HEK293 (cell line): ENCODE results near the gene VGLL4.

Experiments used
- CTCF ChIA-PET: fragments of 350-600 bp; formaldehyde crosslinking; extraction: SDS; loops from one replicate; lab custom pipeline; 2021; ENCODE audit warnings: antibody characterized with exemption; lab: Yijun Ruan, JAX
- POLR2A ChIA-PET: fragments of 300-600 bp; formaldehyde crosslinking; extraction: SDS; loops from one replicate; lab custom pipeline; 2020; ENCODE audit warnings: antibody characterized with exemption, inconsistent platforms; lab: Yijun Ruan, JAX
- H3K27ac ChIP-seq: fragments of 200-500 bp; sonication (Bioruptor generic); 2 replicates; pipeline ENCODE4 v1.5.1; 2014; ENCODE audit warnings: low read depth, low read length, control low read depth, inconsistent platforms; ENCODE audit errors: extremely low read depth
- H3K36me3 ChIP-seq, 2 experiments: fragments of 200-500 bp in 1 of 2; sonication (Bioruptor generic) in 1 of 2; 1 replicate in 1 of 2; 2 replicates in 1 of 2; pipeline ENCODE4 v1.5.1; 2014 to 2017; ENCODE audit warnings: inconsistent platforms in 2 of 2, low read length in 2 of 2; ENCODE audit not compliant: control insufficient read depth in 2 of 2, insufficient read depth in 1 of 2
- H3K4me1 ChIP-seq: fragments of 200-500 bp; sonication (Bioruptor generic); 2 replicates; pipeline ENCODE4 v1.5.1; 2014; ENCODE audit warnings: mild to moderate bottlenecking, low read length, inconsistent platforms; ENCODE audit not compliant: control insufficient read depth, insufficient read depth
- H3K4me3 ChIP-seq: 2 replicates; pipeline ENCODE4 v1.5.1; 2011; ENCODE audit warnings: low read depth, mild to moderate bottlenecking, control low read depth, low read length, moderate library complexity
- H3K9me3 ChIP-seq: fragments of 200-500 bp; sonication (Bioruptor generic); 2 replicates; pipeline ENCODE4 v1.5.1; 2014; ENCODE audit warnings: low read depth, low read length, inconsistent platforms; ENCODE audit not compliant: control insufficient read depth, insufficient read depth
- PRDM2 ChIP-seq: fragments of 450-650 bp; formaldehyde crosslinking; IDR thresholded peaks from 2 replicates; pipeline ENCODE4 v1.5.1; 2016; ENCODE audit warnings: missing biosample characterization, missing genetic modification characterization, borderline replicate concordance
- SCRT2 ChIP-seq: fragments of 450-650 bp; formaldehyde crosslinking; IDR thresholded peaks from 2 replicates; pipeline ENCODE4 v1.5.1; 2016; ENCODE audit warnings: missing biosample characterization, missing genetic modification characterization
- TRIM28 ChIP-seq: IDR thresholded peaks from 2 replicates; pipeline ENCODE4 v1.6.1; 2011; ENCODE audit warnings: low read length, control low read depth, borderline replicate concordance
- ZBTB44 ChIP-seq: fragments of 450-650 bp; IDR thresholded peaks from 2 replicates; pipeline ENCODE4 v1.5.1; 2018; ENCODE audit warnings: missing biosample characterization, mild to moderate bottlenecking, missing genetic modification characterization
- ZNF146 ChIP-seq: fragments of 450-650 bp; formaldehyde crosslinking; IDR thresholded peaks from 2 replicates; pipeline ENCODE4 v1.5.1; 2016; ENCODE audit warnings: missing biosample characterization, missing genetic modification characterization
- ZNF223 ChIP-seq: fragments of 450-650 bp; formaldehyde crosslinking; IDR thresholded peaks from 2 replicates; pipeline ENCODE4 v1.5.1; 2016; ENCODE audit warnings: missing biosample characterization, missing genetic modification characterization
- ZNF24 ChIP-seq: fragments of 450-650 bp; formaldehyde crosslinking; IDR thresholded peaks from 2 replicates; pipeline ENCODE4 v1.5.1; 2016; ENCODE audit warnings: missing biosample characterization, missing genetic modification characterization
- ZNF248 ChIP-seq: fragments of 450-650 bp; formaldehyde crosslinking; IDR thresholded peaks from 2 replicates; pipeline ENCODE4 v1.5.1; 2017; ENCODE audit warnings: missing biosample characterization, missing genetic modification characterization
- ZNF266 ChIP-seq: fragments of 450-650 bp; formaldehyde crosslinking; IDR thresholded peaks from 2 replicates; pipeline ENCODE4 v1.5.1; 2016; ENCODE audit warnings: missing biosample characterization, missing genetic modification characterization, low read depth
- ZNF292 ChIP-seq: fragments of 450-650 bp; formaldehyde crosslinking; IDR thresholded peaks from 2 replicates; pipeline ENCODE4 v1.5.1; 2016; ENCODE audit warnings: low read depth, missing biosample characterization, missing genetic modification characterization, borderline replicate concordance
- ZNF302 ChIP-seq: fragments of 450-650 bp; formaldehyde crosslinking; IDR thresholded peaks from 2 replicates; pipeline ENCODE4 v1.5.1; 2016; ENCODE audit warnings: missing biosample characterization, missing genetic modification characterization, low read depth
- ZNF354C ChIP-seq: fragments of 450-650 bp; formaldehyde crosslinking; IDR thresholded peaks from 2 replicates; pipeline ENCODE4 v1.5.1; 2016; ENCODE audit warnings: missing biosample characterization, missing genetic modification characterization, low read depth, borderline replicate concordance
- ZNF404 ChIP-seq: fragments of 450-650 bp; formaldehyde crosslinking; IDR thresholded peaks from 2 replicates; pipeline ENCODE4 v1.5.1; 2017; ENCODE audit warnings: missing biosample characterization, missing genetic modification characterization
- ZNF548 ChIP-seq: fragments of 450-650 bp; formaldehyde crosslinking; IDR thresholded peaks from 2 replicates; pipeline ENCODE4 v1.5.1; 2016; ENCODE audit warnings: missing biosample characterization, missing genetic modification characterization
- ZNF747 ChIP-seq: fragments of 450-650 bp; formaldehyde crosslinking; IDR thresholded peaks from 2 replicates; pipeline ENCODE4 v1.5.1; 2016; ENCODE audit warnings: missing biosample characterization, missing genetic modification characterization
- ZNF777 ChIP-seq: fragments of 450-650 bp; formaldehyde crosslinking; IDR thresholded peaks from 2 replicates; pipeline ENCODE4 v1.5.1; 2017; ENCODE audit warnings: missing biosample characterization, missing genetic modification characterization, borderline replicate concordance
- TF ChIP-seq, protein P1 (sequence below): fragments of 450-650 bp; formaldehyde crosslinking; IDR thresholded peaks from 2 replicates; pipeline ENCODE4 v1.5.1; 2016; ENCODE audit warnings: missing biosample characterization, missing genetic modification characterization
- TF ChIP-seq, protein P2 (sequence below): fragments of 450-650 bp; formaldehyde crosslinking; IDR thresholded peaks from 2 replicates; pipeline ENCODE4 v1.5.1; 2017; ENCODE audit warnings: missing biosample characterization, missing genetic modification characterization
- TF ChIP-seq, protein P3 (sequence below): fragments of 450-650 bp; formaldehyde crosslinking; conservative IDR thresholded peaks from 2 replicates; pipeline ENCODE4 v1.5.1; 2016; ENCODE audit warnings: low read depth, missing biosample characterization, missing genetic modification characterization

The VGLL4 gene

DNA sequence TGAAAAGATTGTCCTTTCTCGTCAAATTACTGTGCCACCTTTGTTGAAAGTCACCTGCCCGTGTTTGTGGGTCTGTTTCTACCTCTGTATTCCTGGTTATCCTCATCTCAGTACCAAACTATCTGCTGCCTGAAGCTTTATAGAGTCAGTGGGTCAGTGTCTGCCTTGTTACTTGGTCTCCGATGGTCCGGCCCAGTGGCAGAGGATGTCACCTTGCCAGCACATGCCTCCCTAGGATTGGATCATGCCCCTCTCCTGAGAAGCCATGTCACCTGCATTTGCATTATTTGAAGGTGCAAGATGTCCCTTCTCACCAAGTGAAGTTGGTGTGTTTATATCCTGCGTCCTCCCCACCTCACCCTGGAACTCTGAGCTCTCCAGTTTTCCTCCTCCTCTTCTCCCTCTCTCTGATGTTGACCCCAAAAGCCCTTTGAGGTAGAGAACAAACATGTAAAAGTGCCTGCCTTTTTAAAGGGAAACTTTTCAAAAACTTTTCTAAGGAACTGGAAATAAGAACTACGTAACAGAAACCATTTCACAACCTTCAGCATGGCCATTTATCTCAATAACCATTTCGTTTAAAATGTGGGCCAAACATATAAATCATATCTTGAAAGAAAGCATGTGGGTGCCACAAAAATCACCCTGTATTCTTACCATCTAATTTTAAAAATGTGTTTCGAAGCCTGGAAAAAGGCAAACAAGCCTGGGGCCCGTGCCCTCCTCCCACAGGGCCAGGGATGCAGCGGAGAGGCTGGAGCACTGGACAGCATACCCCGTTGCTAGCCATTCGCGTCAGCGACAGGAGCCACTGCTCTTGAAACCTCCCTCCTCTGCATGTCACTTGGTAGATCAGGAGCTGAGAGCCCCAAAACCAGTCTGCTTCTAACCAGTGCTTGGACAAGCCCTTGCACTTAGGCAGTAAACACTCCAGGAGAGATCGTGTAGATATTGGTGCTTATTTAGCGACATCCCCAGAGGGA is 102.1 kb downstream of the VGLL4 start:
- H3K4me3 ChIP-seq, result no peak overlapping the region
- POLR2A ChIA-PET, result no interaction called here
- no peaks in the 10 kb centered on the region for H3K9me3 ChIP-seq
- H3K36me3 ChIP-seq, result no peaks in the 10 kb centered on the region
- no peak overlapping the region for H3K27ac ChIP-seq
- H3K4me1 ChIP-seq, result peaks cover 3% of the 10 kb centered on the region; the same call in 1 of the 2 replicates
- CTCF ChIA-PET, result no interaction called here
- TF ChIP-seq, protein P1, sequence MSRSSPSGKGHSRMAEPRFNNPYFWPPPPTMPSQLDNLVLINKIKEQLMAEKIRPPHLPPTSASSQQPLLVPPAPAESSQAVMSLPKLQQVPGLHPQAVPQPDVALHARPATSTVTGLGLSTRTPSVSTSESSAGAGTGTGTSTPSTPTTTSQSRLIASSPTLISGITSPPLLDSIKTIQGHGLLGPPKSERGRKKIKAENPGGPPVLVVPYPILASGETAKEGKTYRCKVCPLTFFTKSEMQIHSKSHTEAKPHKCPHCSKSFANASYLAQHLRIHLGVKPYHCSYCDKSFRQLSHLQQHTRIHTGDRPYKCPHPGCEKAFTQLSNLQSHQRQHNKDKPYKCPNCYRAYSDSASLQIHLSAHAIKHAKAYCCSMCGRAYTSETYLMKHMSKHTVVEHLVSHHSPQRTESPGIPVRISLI (tag by site-specific recombination), result no peak
- TF ChIP-seq SCRT2 (tag by site-specific recombination), result no peak
- no peak for TF ChIP-seq ZNF24 (tag by site-specific recombination)
- no peak for TF ChIP-seq ZNF302 (tag by site-specific recombination)
- no peak for TF ChIP-seq ZNF223 (tag by site-specific recombination)

DNA sequence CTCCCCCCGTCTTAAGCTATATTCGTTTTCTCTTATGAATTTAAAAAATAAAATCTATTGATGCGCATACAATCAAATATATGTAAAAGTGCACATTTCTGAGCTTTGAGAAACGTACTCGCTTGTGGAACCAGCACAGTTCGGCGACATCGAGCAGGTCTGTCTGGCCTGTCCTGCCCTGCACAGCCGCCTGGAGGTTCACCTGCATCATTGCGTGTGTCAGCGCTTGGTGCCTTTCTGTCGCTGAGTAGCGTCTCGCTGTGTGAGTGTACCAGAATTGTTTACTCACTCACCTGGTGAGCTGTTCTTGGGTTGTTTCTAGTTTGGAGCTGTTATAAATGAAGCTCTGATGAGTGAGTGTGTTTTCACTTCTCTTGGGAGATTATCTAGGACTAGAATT is 104.0 kb downstream of the VGLL4 start:
- Histone ChIP-seq H3K36me3 (no peaks in the 10 kb centered on the region), H3K4me1 (peaks cover 3% of the 10 kb centered on the region; the same call in 1 of the 2 replicates), H3K9me3 (no peaks in the 10 kb centered on the region), H3K4me3 (no peak overlapping the region), H3K27ac (no peak overlapping the region)
- CTCF ChIA-PET, result interaction anchor here (0.6 kb wide), 1 partner anchor 29 kb away, joined by 3 read pairs; no protein-coding TSS in a partner anchor
- POLR2A ChIA-PET, result no interaction called here
- TF ChIP-seq ZNF354C (tag by site-specific recombination) (no peak), ZNF548 (no peak), TRIM28 (no peak), ZNF292 (tag by site-specific recombination) (no peak), ZNF266 (tag by site-specific recombination) (no peak), PRDM2 (no peak), ZNF777 (tag by site-specific recombination) (no peak), ZNF248 (tag by site-specific recombination) (no peak), ZNF747 (tag by site-specific recombination) (no peak), ZBTB44 (tag by site-specific recombination) (no peak), ZNF146 (tag by site-specific recombination) (no peak), ZNF404 (tag by site-specific recombination) (no peak)
- TF ChIP-seq, protein P2, sequence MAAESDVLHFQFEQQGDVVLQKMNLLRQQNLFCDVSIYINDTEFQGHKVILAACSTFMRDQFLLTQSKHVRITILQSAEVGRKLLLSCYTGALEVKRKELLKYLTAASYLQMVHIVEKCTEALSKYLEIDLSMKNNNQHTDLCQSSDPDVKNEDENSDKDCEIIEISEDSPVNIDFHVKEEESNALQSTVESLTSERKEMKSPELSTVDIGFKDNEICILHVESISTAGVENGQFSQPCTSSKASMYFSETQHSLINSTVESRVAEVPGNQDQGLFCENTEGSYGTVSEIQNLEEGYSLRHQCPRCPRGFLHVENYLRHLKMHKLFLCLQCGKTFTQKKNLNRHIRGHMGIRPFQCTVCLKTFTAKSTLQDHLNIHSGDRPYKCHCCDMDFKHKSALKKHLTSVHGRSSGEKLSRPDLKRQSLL (tag by site-specific recombination), result no peak
- TF ChIP-seq, protein P3, sequence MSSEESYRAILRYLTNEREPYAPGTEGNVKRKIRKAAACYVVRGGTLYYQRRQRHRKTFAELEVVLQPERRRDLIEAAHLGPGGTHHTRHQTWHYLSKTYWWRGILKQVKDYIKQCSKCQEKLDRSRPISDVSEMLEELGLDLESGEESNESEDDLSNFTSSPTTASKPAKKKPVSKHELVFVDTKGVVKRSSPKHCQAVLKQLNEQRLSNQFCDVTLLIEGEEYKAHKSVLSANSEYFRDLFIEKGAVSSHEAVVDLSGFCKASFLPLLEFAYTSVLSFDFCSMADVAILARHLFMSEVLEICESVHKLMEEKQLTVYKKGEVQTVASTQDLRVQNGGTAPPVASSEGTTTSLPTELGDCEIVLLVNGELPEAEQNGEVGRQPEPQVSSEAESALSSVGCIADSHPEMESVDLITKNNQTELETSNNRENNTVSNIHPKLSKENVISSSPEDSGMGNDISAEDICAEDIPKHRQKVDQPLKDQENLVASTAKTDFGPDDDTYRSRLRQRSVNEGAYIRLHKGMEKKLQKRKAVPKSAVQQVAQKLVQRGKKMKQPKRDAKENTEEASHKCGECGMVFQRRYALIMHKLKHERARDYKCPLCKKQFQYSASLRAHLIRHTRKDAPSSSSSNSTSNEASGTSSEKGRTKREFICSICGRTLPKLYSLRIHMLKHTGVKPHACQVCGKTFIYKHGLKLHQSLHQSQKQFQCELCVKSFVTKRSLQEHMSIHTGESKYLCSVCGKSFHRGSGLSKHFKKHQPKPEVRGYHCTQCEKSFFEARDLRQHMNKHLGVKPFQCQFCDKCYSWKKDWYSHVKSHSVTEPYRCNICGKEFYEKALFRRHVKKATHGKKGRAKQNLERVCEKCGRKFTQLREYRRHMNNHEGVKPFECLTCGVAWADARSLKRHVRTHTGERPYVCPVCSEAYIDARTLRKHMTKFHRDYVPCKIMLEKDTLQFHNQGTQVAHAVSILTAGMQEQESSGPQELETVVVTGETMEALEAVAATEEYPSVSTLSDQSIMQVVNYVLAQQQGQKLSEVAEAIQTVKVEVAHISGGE, result no peak
